Body of pancreas (tissue), 4 donors: ENCODE results near the gene IMMP1L. TPM values are rescaled to one million over a fixed set of nuclear protein-coding genes. Genes with fewer than 3 reads are reported as not detected.

ENCODE experiments used
- ATAC-seq: fragments of 150-250 bp; one replicate; pipeline ENCODE4 v1.9.1; 2016
- DNase-seq, 4 donors: peaks; one replicate each; pipeline ENCODE4 v3.0.0-alpha.2; 2019
- H3K27ac ChIP-seq, 4 donors: fragments of 200-600 bp; sonication (generic); 1 replicate in 3 of 4; 2 replicates in 1 of 4; pipeline versions ENCODE4 v1.5.1 to v1.6.1; 2016 to 2019; ENCODE audit warnings: mild to moderate bottlenecking in 1 of 4, mixed read lengths in 1 of 4, moderate library complexity in 1 of 4
- H3K27me3 ChIP-seq, 2 donors: fragments of 200-600 bp; sonication (generic); one replicate each; pipeline ENCODE4 v1.6.0; 2016; ENCODE audit warnings: mild to moderate bottlenecking in 1 of 2
- H3K36me3 ChIP-seq, 2 donors: fragments of 200-600 bp; sonication (generic); replicated peaks in 1 of 2; 2 replicates each; pipeline ENCODE4 v1.5.1; 2016; ENCODE audit warnings: low read depth in 2 of 2; ENCODE audit not compliant: insufficient read depth in 1 of 2
- H3K4me1 ChIP-seq: fragments of 200-600 bp; sonication (generic); one replicate; pipeline ENCODE4 v1.6.0; 2016
- H3K4me3 ChIP-seq, 2 donors: fragments of 200-600 bp; sonication (generic); 1 replicate in 1 of 2; 2 replicates in 1 of 2; pipeline ENCODE4 v1.5.1; 2016 to 2019
- H3K9me3 ChIP-seq, 3 donors: fragments of 200-600 bp; sonication (generic); 1 replicate in 2 of 3; 2 replicates in 1 of 3; pipeline ENCODE4 v1.5.1; 2016
- CTCF ChIP-seq, 7 experiments: fragments of 450-650 bp in 4 of 7; fragments of 200-600 bp in 3 of 7; sonication (generic) in 3 of 7; IDR thresholded peaks; one replicate each; pipeline ENCODE4 v1.5.1; 2016 to 2019; ENCODE audit warnings: antibody characterized with exemption in 7 of 7
- POLR2A ChIP-seq, 3 donors: fragments of 450-650 bp; IDR thresholded peaks; one replicate each; pipeline ENCODE4 v1.6.1; 2016; ENCODE audit warnings: antibody characterized with exemption in 3 of 3, mild to moderate bottlenecking in 2 of 3
- WGBS, 2 donors: methylation state at CpG; one replicate each; pipeline ENCODE4 v1.1.5; 2017; 5-methylcytosine and 5-hydroxymethylcytosine counted together
- intact Hi-C: fragments of 100-400 bp; cut with DNase I; formaldehyde crosslinking; loops from one replicate; pipeline ENCODE4 v1.15.1; 2023
- total RNA-seq, 2 donors: library from RNA; depleted of rRNA; stranded (reverse); fragments of >200 nt; gene quantifications; one replicate each; pipeline ENCODE4 v1.1.0, GENCODE V29; 2016

Gene IMMP1L
- total RNA-seq, 2 donors from 2014 or later = 11.5 to 15.3 TPM

DNA sequence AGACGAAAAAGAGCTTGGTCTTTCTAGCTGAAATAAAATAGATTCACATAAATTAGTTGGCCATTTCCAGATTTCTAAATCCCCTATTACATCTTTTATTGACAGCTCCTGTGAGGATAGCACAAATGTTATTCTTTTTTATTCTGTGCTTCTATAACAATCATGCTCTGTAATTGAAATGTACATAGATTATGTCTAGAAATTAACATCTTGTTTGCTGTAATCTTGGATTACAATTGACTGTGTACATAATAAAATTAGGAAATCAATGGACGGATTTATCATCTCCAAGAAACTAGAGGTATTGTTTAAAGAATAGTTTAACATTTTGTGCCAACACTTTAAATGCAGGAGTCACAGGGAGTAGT lies 31.2 kb downstream of the IMMP1L start:
- no peaks in the 10 kb centered on the region for H3K36me3 ChIP-seq
- H3K27ac ChIP-seq = no peak overlapping the region
- H3K27me3 ChIP-seq = no peaks in the 10 kb centered on the region
- DNase-seq (no peak), ATAC-seq (no peak)
- no peak for TF ChIP-seq CTCF (IDR thresholded peaks at IDR 0.05)
- TF ChIP-seq POLR2A (IDR thresholded peaks at IDR 0.05) = no peak
- no peaks in the 10 kb centered on the region for H3K4me1 ChIP-seq
- WGBS, 2 donors = 52 to 68% methylated on average over 2 of the region's 2 CpGs
- intact Hi-C loops = no loop called here
- no peak overlapping the region for H3K4me3 ChIP-seq
- no peaks in the 10 kb centered on the region for H3K9me3 ChIP-seq

- Histone ChIP-seq H3K27me3 (no peaks in the 10 kb centered on the region), H3K9me3 (no peaks in the 10 kb centered on the region), H3K27ac (no peak overlapping the region), H3K4me1 (no peaks in the 10 kb centered on the region), H3K4me3 (no peak overlapping the region), H3K36me3 (no peaks in the 10 kb centered on the region)
- no peak for DNase-seq
- TF ChIP-seq CTCF (IDR thresholded peaks at IDR 0.05) (no peak), POLR2A (IDR thresholded peaks at IDR 0.05) (no peak)
- intact Hi-C loops = no loop called here
- ATAC-seq = no peak
- WGBS, 2 donors = 86 to 94% methylated on average over 6 of the region's 6 CpGs
Observed at GRCh38 chr11:31477528-31478222, 31.7 kb downstream of the IMMP1L start.

DNA sequence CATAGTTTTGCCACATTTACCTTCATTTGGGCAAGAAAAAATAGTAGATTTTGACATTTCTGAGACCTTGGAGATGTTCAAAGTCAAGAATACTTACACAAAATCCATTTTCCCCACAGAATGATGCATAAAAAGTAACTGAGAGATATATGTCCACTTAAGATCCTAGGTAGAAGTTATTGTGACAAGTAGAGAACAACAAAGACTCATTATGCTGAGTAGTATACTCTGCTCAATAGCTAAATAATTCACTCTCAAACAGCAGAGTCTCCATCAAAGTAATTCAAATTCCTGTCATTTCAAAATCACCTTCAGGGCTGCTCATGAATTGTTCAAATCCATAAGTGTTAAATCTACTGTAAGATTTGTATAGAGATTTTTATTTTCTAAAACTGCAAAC lies 35.3 kb downstream of the IMMP1L start:
- DNase-seq = no peak
- no peak overlapping the region for H3K27ac ChIP-seq
- intact Hi-C loops = no loop called here
- H3K4me1 ChIP-seq = no peaks in the 10 kb centered on the region
- H3K4me3 ChIP-seq = no peak overlapping the region
- H3K27me3 ChIP-seq = no peaks in the 10 kb centered on the region
- TF ChIP-seq POLR2A (IDR thresholded peaks at IDR 0.05) (no peak), CTCF (IDR thresholded peaks at IDR 0.05) (no peak)
- H3K36me3 ChIP-seq = no peaks in the 10 kb centered on the region
- no peaks in the 10 kb centered on the region for H3K9me3 ChIP-seq
- no peak for ATAC-seq

GRCh38 chr11:31464436-31464835 lies 45.0 kb downstream of the IMMP1L start:
- no peak for TF ChIP-seq POLR2A (IDR thresholded peaks at IDR 0.05)
- TF ChIP-seq CTCF (IDR thresholded peaks at IDR 0.05) = no peak
- Histone ChIP-seq H3K4me1 (no peaks in the 10 kb centered on the region), H3K9me3 (no peaks in the 10 kb centered on the region), H3K36me3 (no peaks in the 10 kb centered on the region), H3K27me3 (no peaks in the 10 kb centered on the region), H3K27ac (no peak overlapping the region), H3K4me3 (no peak overlapping the region)
- intact Hi-C loops = no loop called here
- WGBS, 2 donors = 95 to 96% methylated on average over 3 of the region's 3 CpGs
- DNase-seq = no peak
- no peak for ATAC-seq

DNA sequence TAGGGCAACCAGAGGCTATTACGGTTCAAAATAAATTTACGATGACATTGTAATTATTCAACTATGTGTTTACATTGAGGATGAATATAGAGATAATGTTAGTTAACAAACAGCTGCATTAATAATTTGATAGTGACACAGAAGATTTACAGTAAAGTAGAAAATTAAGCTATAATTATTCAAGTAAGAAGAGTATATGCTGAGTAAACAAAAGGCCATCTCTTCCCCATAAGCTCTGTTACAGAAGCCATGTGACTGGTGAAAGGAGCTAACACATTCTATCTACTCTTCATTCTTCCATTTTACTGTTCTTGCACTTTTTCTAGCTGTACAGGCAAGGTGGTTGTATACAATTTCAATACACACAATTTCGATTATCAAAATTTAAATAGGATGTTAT lies 54.2 kb downstream of the IMMP1L start:
- no peaks in the 10 kb centered on the region for H3K4me1 ChIP-seq
- H3K4me3 ChIP-seq = no peak overlapping the region
- 91 to 95% methylated on average over 3 of the region's 3 CpGs for WGBS, 2 donors
- TF ChIP-seq POLR2A (IDR thresholded peaks at IDR 0.05) (no peak), CTCF (IDR thresholded peaks at IDR 0.05) (no peak)
- H3K36me3 ChIP-seq = no peaks in the 10 kb centered on the region
- DNase-seq (no peak), ATAC-seq (no peak)
- no peaks in the 10 kb centered on the region for H3K27me3 ChIP-seq
- no peak overlapping the region for H3K27ac ChIP-seq
- intact Hi-C loops = no loop called here
- no peaks in the 10 kb centered on the region for H3K9me3 ChIP-seq
